Activated CD8-positive, alpha-beta memory T cell treated with anti-CD3 and anti-CD28 coated beads for 48 hours (primary cell): Measurements from ENCODE around the gene LRRC58.

Source experiments
- DNase-seq, 3 experiments: peaks; one replicate each; pipeline ENCODE4 v3.0.0-alpha.2; 2020; ENCODE audit warnings: low read depth in 2 of 3, low spot score in 2 of 3

Gene LRRC58

GRCh38 chr3:120280566-120280965, 68.6 kb downstream of the LRRC58 start:
- no peak for DNase-seq

- no peak for DNase-seq
Observed at GRCh38 chr3:120280026-120280425, 69.1 kb downstream of the LRRC58 start.

GRCh38 chr3:120276767-120277166, 72.4 kb downstream of the LRRC58 start:
- DNase-seq = no peak

GRCh38 chr3:120275618-120276017, 73.5 kb downstream of the LRRC58 start:
- no peak for DNase-seq

GRCh38 chr3:120274739-120275167, 74.4 kb downstream of the LRRC58 start:
- DNase-seq = no peak
